Prostate gland (tissue), 2 donors: ENCODE data around the gene IMMP2L. TPM values are rescaled to one million over a fixed set of nuclear protein-coding genes. Genes with fewer than 3 reads are reported as not detected.

Experiments
- DNase-seq: peaks from one replicate; pipeline ENCODE4 v3.0.0-alpha.2; 2019; ENCODE audit warnings: low spot score
- H3K27ac ChIP-seq, 2 donors: fragments of 200-600 bp; sonication (generic); 2 replicates each; pipeline ENCODE4 v1.5.1; 2017 to 2019
- H3K27me3 ChIP-seq: fragments of 200-600 bp; sonication (generic); replicated peaks from 2 replicates; pipeline ENCODE4 v1.5.1; 2019; ENCODE audit not compliant: insufficient read depth
- H3K36me3 ChIP-seq, 2 donors: fragments of 200-600 bp; sonication (generic); 1 replicate in 1 of 2; 2 replicates in 1 of 2; pipeline versions ENCODE4 v1.5.1 to v1.8.1; 2017 to 2019
- H3K4me1 ChIP-seq: fragments of 200-600 bp; sonication (generic); replicated peaks from 2 replicates; pipeline ENCODE4 v1.5.1; 2019
- H3K4me3 ChIP-seq, 2 donors: fragments of 200-600 bp; sonication (generic); 2 replicates each; pipeline ENCODE4 v1.5.1; 2017 to 2019
- H3K9me3 ChIP-seq: fragments of 200-600 bp; sonication (generic); 2 replicates; pipeline ENCODE4 v1.5.1; 2017
- POLR2A ChIP-seq: fragments of 450-650 bp; IDR thresholded peaks from one replicate; pipeline ENCODE4 v1.6.1; 2016; ENCODE audit warnings: antibody characterized with exemption, mild to moderate bottlenecking
- POLR2AphosphoS5 ChIP-seq: sonication (generic); formaldehyde crosslinking; IDR thresholded peaks from one replicate; pipeline ENCODE4 v1.6.1; 2017; ENCODE audit warnings: antibody characterized with exemption
- WGBS: methylation state at CpG from one replicate; pipeline ENCODE4 v1.1.5; 2018; 5-methylcytosine and 5-hydroxymethylcytosine counted together
- intact Hi-C: fragments of 100-400 bp; cut with DNase I; formaldehyde crosslinking; loops from one replicate; pipeline ENCODE4 v1.14.2; 2022
- total RNA-seq, 2 donors: library from RNA; depleted of rRNA; stranded (reverse); fragments of >200 nt; gene quantifications; one replicate each; pipeline ENCODE4 v1.1.0, GENCODE V29; 2016
- TF ChIP-seq, protein P1 (sequence below), 4 experiments: fragments of 200-600 bp in 2 of 4; fragments of 450-650 bp in 2 of 4; sonication (generic) in 2 of 4; IDR thresholded peaks; 1 replicate in 3 of 4; 2 replicates in 1 of 4; pipeline ENCODE4 v1.5.1; 2016 to 2019; ENCODE audit warnings: antibody characterized with exemption in 4 of 4, mild to moderate bottlenecking in 2 of 4, moderate library complexity in 2 of 4

The IMMP2L gene
- total RNA-seq, 2 donors from 2014 or later = 16.9 to 20.4 TPM

DNA sequence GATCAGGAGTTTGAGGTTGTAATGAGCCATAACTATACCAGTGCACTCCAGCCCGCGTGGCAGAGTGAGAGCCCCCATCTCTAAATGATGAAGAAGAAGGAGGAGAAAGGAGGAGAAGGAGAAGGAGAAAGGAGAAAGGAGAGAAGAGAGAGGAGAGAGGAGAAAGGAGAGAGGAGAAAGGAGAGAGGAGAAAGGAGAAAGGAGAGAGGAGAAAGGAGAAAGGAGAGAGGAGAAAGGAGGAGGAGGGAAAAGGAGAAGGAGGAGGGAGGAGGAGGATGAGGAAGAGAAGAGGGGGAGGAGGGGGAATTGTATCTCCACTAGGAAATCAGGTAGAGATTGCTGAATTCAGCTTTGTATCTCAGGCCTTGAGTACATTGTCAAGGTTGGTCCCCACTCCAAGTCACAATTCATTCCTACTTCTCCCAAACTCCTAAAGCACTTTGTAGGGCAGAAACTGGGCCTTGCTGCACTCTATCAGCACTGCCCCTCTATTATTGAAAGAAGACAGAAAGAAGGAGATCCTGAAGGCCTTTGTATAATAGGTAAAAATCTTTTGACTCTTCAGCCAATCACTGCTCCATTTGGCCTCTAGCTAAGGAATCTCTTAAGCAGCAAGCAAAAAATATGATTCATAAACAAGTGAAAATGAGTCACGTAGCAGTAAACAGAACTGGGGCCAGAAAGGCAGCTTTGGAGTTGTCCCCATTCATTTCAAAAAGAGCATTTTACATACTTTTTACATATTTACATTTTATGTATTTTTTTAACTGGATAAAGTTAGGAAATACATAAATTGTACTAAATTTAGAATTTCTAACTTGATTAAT lies 178.0 kb downstream of the IMMP2L start:
- Histone ChIP-seq H3K9me3 (no peaks in the 10 kb centered on the region), H3K36me3 (no peaks in the 10 kb centered on the region), H3K4me3 (no peak overlapping the region), H3K4me1 (peaks cover 6% of the 10 kb centered on the region), H3K27ac (no peak overlapping the region), H3K27me3 (no peaks in the 10 kb centered on the region)
- 89% methylated on average over 3 of the region's 3 CpGs for WGBS
- TF ChIP-seq POLR2AphosphoS5 (no peak), POLR2A (no peak)
- TF ChIP-seq, protein P1, sequence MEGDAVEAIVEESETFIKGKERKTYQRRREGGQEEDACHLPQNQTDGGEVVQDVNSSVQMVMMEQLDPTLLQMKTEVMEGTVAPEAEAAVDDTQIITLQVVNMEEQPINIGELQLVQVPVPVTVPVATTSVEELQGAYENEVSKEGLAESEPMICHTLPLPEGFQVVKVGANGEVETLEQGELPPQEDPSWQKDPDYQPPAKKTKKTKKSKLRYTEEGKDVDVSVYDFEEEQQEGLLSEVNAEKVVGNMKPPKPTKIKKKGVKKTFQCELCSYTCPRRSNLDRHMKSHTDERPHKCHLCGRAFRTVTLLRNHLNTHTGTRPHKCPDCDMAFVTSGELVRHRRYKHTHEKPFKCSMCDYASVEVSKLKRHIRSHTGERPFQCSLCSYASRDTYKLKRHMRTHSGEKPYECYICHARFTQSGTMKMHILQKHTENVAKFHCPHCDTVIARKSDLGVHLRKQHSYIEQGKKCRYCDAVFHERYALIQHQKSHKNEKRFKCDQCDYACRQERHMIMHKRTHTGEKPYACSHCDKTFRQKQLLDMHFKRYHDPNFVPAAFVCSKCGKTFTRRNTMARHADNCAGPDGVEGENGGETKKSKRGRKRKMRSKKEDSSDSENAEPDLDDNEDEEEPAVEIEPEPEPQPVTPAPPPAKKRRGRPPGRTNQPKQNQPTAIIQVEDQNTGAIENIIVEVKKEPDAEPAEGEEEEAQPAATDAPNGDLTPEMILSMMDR (IDR thresholded peaks at IDR 0.05) = no peak
- DNase-seq = no peak
- intact Hi-C loops = no loop called here

DNA sequence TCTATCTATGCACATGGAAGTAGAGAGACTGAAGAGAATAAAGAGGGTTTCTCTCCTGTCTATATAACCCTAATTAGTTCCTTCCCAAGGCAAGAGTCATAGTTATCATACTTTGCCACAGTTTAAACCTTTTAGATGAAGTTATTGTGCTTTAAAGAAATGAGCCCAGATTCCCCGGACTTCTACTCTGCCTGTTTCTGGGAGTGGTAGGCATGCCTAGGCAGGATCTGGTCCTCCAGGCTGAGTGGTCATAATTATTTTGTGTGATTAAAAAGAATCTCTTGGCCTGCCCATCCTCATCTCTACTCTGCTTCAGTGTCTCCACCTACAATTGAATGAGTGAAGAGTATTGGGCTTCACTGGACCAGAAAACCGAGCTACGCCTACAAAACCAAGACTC lies 179.2 kb downstream of the IMMP2L start:
- DNase-seq = no peak
- TF ChIP-seq POLR2AphosphoS5 (no peak), POLR2A (no peak)
- TF ChIP-seq, protein P1 (IDR thresholded peaks at IDR 0.05) = no peak
- Histone ChIP-seq H3K27me3 (no peaks in the 10 kb centered on the region), H3K27ac (no peak overlapping the region), H3K9me3 (no peaks in the 10 kb centered on the region), H3K4me1 (peaks cover 6% of the 10 kb centered on the region), H3K4me3 (no peak overlapping the region), H3K36me3 (no peaks in the 10 kb centered on the region)
- WGBS = 92% methylated on average over 3 of the region's 3 CpGs
- intact Hi-C loops = no loop called here

DNA sequence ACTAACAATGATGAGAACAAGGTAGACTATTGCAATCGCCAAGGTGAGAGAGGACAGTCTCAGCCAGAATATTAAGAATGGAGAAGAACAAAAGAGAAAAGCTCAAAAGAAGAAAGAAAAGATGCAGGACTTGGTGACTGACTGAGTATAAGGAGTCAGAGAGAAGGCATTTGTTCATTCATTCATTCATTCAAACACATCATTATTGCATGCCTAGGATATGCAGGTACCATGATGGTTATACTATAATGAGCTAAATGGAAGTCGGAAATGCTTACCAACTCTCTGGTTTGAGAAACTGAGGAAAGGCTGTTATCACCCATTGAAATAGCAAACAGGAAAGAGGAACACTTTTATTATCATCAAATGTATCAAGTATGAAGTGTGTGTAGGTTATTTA lies 180.7 kb downstream of the IMMP2L start:
- WGBS = 93% methylated on average over 2 of the region's 2 CpGs
- DNase-seq = no peak
- H3K27ac ChIP-seq = no peak overlapping the region
- peaks cover 3% of the 10 kb centered on the region for H3K4me1 ChIP-seq
- no peaks in the 10 kb centered on the region for H3K36me3 ChIP-seq
- H3K9me3 ChIP-seq = no peaks in the 10 kb centered on the region
- intact Hi-C loops = no loop called here
- H3K27me3 ChIP-seq = no peaks in the 10 kb centered on the region
- no peak overlapping the region for H3K4me3 ChIP-seq
- TF ChIP-seq, protein P1 (IDR thresholded peaks at IDR 0.05) = no peak
- TF ChIP-seq POLR2A (no peak), POLR2AphosphoS5 (no peak)

DNA sequence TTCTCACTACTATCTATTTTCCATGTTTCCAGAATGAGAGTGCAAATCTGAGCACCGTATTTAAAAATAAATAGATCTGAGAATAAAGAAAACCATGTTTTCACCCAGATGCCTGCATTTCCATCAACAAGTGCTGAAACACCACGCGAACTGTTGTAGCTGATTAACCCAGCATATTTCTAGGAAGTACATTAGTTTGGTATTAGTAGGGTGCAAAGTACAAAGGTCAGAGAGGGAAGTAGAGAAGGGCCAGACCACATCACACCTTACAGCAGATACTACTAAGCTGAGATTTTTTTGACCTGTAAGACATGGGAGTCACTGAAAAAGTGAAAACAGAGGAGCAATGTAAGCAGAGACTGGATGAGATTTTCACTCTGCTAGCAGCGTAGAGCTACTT lies 181.3 kb downstream of the IMMP2L start:
- H3K36me3 ChIP-seq = no peaks in the 10 kb centered on the region

More for the DNA sequence above, 181.3 kb downstream of the IMMP2L start:
- TF ChIP-seq, protein P1 (IDR thresholded peaks at IDR 0.05) = no peak
- TF ChIP-seq POLR2AphosphoS5 (no peak), POLR2A (no peak)
- no peak for DNase-seq
- H3K27ac ChIP-seq = no peak overlapping the region
- no peaks in the 10 kb centered on the region for H3K9me3 ChIP-seq
- WGBS = 90% methylated on average over 4 of the region's 4 CpGs
- H3K4me3 ChIP-seq = no peak overlapping the region
- intact Hi-C loops = no loop called here
- H3K27me3 ChIP-seq = no peaks in the 10 kb centered on the region
- no peaks in the 10 kb centered on the region for H3K4me1 ChIP-seq
